Colonic mucosa (tissue), 4 donors: ENCODE results near the gene PHOX2A. TPM values are rescaled to one million over a fixed set of nuclear protein-coding genes. Genes with fewer than 3 reads are reported as not detected.
A peak's percentile ranks its signal among the peaks of the same experiment; 100 is the strongest.

ENCODE experiments used
- DNase-seq: peaks from one replicate; pipeline ENCODE4 v3.0.0-alpha.2; 2020
- H3K27ac ChIP-seq: fragments of 200-600 bp; one replicate; pipeline ENCODE4 v1.8.0; 2021
- H3K27me3 ChIP-seq: fragments of 200-600 bp; one replicate; pipeline ENCODE4 v1.8.0; 2021
- H3K36me3 ChIP-seq: fragments of 200-600 bp; one replicate; pipeline ENCODE4 v1.8.0; 2021
- H3K4me1 ChIP-seq: fragments of 200-600 bp; one replicate; pipeline ENCODE4 v1.8.0; 2021; ENCODE audit warnings: mild to moderate bottlenecking
- H3K4me3 ChIP-seq: fragments of 200-600 bp; one replicate; pipeline ENCODE4 v1.8.0; 2021
- H3K9ac ChIP-seq, 2 donors: one replicate each; pipeline ENCODE4 v1.7.0; 2013; ENCODE audit warnings: control low read depth in 2 of 2, low read depth in 2 of 2, low read length in 2 of 2
- H3K9me3 ChIP-seq: fragments of 200-600 bp; one replicate; pipeline ENCODE4 v1.8.0; 2021
- CTCF ChIP-seq: fragments of 200-600 bp; IDR thresholded peaks from one replicate; pipeline ENCODE4 v1.8.0; 2022; ENCODE audit warnings: antibody characterized with exemption, mild to moderate bottlenecking
- intact Hi-C: fragments of 100-400 bp; cut with DNase I; formaldehyde crosslinking; loops from one replicate; pipeline ENCODE4 v1.14.1; 2022
- total RNA-seq, 2 donors: library from RNA; stranded (reverse); fragmentation: NEBNext Ultra II Directional in 1 of 2; extraction: Animal tissue kit (Norgen Biotek cat#: 25700) in 1 of 2; gene quantifications; one replicate each; pipeline ENCODE4 v1.2.1, GENCODE V29; 2021
- donor health status: healthy.
- donor health status: DM: no; HTN: no; CAD: no.
- donor health status: DM: no; HTN: no; CAD: no.

Gene PHOX2A
- total RNA-seq, 2 donors from 2014 or later, result 0.27 to 0.37 TPM

GRCh38 chr11:72195518-72196270 lies 48.3 kb downstream of the PHOX2A start:
- Histone ChIP-seq H3K4me1 (no peaks in the 10 kb centered on the region), H3K9me3 (no peaks in the 10 kb centered on the region), H3K27ac (no peak overlapping the region), H3K36me3 (no peaks in the 10 kb centered on the region), H3K9ac (no peak overlapping the region), H3K27me3 (no peaks in the 10 kb centered on the region), H3K4me3 (no peak overlapping the region)
- no peak for TF ChIP-seq CTCF
- DNase-seq, result no peak
- intact Hi-C loops, result no loop called here

- DNase-seq, result no peak
- Histone ChIP-seq H3K4me1 (no peaks in the 10 kb centered on the region), H3K27me3 (no peaks in the 10 kb centered on the region), H3K4me3 (no peak within 1 kb of the TSS), H3K36me3 (no peaks in the 10 kb centered on the region), H3K9me3 (no peaks in the 10 kb centered on the region), H3K27ac (no peak within 1 kb of the TSS), H3K9ac (no peak within 1 kb of the TSS)
- TF ChIP-seq CTCF, result no peak
- intact Hi-C loops, result no loop called here
These were observed 52.0 kb downstream of the PHOX2A start, which contains the start of gene FOLR1 for GRCh38 chr11:72191961-72192381. Gene FOLR1, plus strand, starts transcription at chr11:72192140. Its CDS starts 34 bp downstream, at chr11:72192174.

- H3K9me3 ChIP-seq, result no peaks in the 10 kb centered on the region
- H3K27me3 ChIP-seq, result no peaks in the 10 kb centered on the region
- H3K4me3 ChIP-seq, result no peak overlapping the region
- no peak for DNase-seq
- no peak overlapping the region for H3K27ac ChIP-seq
- no peak overlapping the region for H3K9ac ChIP-seq
- H3K36me3 ChIP-seq, result no peaks in the 10 kb centered on the region
- intact Hi-C loops, result no loop called here
- H3K4me1 ChIP-seq, result no peaks in the 10 kb centered on the region
- no peak for TF ChIP-seq CTCF
These were observed 53.3 kb downstream of the PHOX2A start for GRCh38 chr11:72190631-72191071.

GRCh38 chr11:72189455-72190250 lies 54.3 kb downstream of the PHOX2A start:
- no peaks in the 10 kb centered on the region for H3K27me3 ChIP-seq
- DNase-seq, result peak; percentile 33
- peak overlapping the region in 1 of 2 donors; percentile 2 for H3K9ac ChIP-seq
- H3K4me1 ChIP-seq, result no peaks in the 10 kb centered on the region
- H3K4me3 ChIP-seq, result no peak overlapping the region
- no peaks in the 10 kb centered on the region for H3K9me3 ChIP-seq
- H3K36me3 ChIP-seq, result no peaks in the 10 kb centered on the region
- H3K27ac ChIP-seq, result no peak overlapping the region
- TF ChIP-seq CTCF, result no peak
- intact Hi-C loops, result no loop called here

Other genes with a start within 250 kb of the PHOX2A start
- gene IL18BP, start 245.3 kb downstream of the PHOX2A start, total RNA-seq, result 1 to 10 TPM; 5.6 to 9.0 TPM
- 100 to 1,000 TPM; 154 to 158 TPM for gene NUMA1, start 163.6 kb downstream of the PHOX2A start, total RNA-seq
- gene LRRC51, start 163.3 kb downstream of the PHOX2A start, total RNA-seq, result 10 to 100 TPM in 1 of 2 donors, 1 to 10 TPM in 1; 6.2 to 10.9 TPM
- 10 to 100 TPM; 84.9 to 93.4 TPM for gene LAMTOR1, start 140.9 kb downstream of the PHOX2A start, total RNA-seq
- not detected for gene TOMT, start 138.3 kb downstream of the PHOX2A start, total RNA-seq
- gene ANAPC15, start 131.5 kb downstream of the PHOX2A start, total RNA-seq, result 10 to 100 TPM; 45.1 to 70.1 TPM
- gene FOLR3, start 108.5 kb downstream of the PHOX2A start, total RNA-seq, result not detected
- gene FOLR1, start 52.0 kb downstream of the PHOX2A start, total RNA-seq, result under 1 TPM in 1 of 2 donors, not detected in 1; 0.59 TPM
- gene FOLR2, start 27.4 kb downstream of the PHOX2A start, total RNA-seq, result 10 to 100 TPM in 1 of 2 donors, 1 to 10 TPM in 1; 4.5 to 15.4 TPM
- gene INPPL1, start 19.4 kb downstream of the PHOX2A start, total RNA-seq, result 100 to 1,000 TPM; 120 to 166 TPM
- 10 to 100 TPM; 12.9 to 28.3 TPM for gene CLPB, start 190.4 kb upstream of the PHOX2A start, total RNA-seq